Neural cell (in vitro differentiated cells): ENCODE measurements around the gene KRT2. TPM values are rescaled to one million over a fixed set of nuclear protein-coding genes. Genes with fewer than 3 reads are reported as not detected.
A peak's percentile ranks its signal among the peaks of the same experiment; 100 is the strongest.

Experiments
- H2AFZ ChIP-seq: fragments of 200-600, 300-800 bp; sonication (generic), shearing (Covaris generic); 2 replicates; pipeline ENCODE4 v1.6.0; 2014; ENCODE audit warnings: low read depth, mild to moderate bottlenecking, antibody characterized with exemption, low read length, moderate library complexity
- H3F3A ChIP-seq: fragments of 200-600 bp; shearing (Covaris generic); 2 replicates; pipeline ENCODE4 v1.6.1; 2016; ENCODE audit warnings: mild to moderate bottlenecking, moderate library complexity, mixed read lengths, antibody characterized with exemption, low read length; ENCODE audit not compliant: insufficient read depth, poor library complexity, severe bottlenecking
- H3K27ac ChIP-seq: fragments of 200-600, 300-800 bp; sonication (generic), shearing (Covaris generic); 2 replicates; pipeline ENCODE4 v1.5.1; 2014; ENCODE audit warnings: mild to moderate bottlenecking, low read length, moderate library complexity
- H3K27me3 ChIP-seq: fragments of 300-800, 200-600 bp; sonication (generic), shearing (Covaris generic); 2 replicates; pipeline ENCODE4 v1.6.0; 2014; ENCODE audit warnings: mild to moderate bottlenecking, low read depth, low read length, moderate library complexity; ENCODE audit not compliant: insufficient read depth
- H3K36me3 ChIP-seq: fragments of 300-800, 200-600 bp; sonication (generic), shearing (Covaris generic); 2 replicates; pipeline ENCODE4 v1.5.1; 2014; ENCODE audit warnings: mild to moderate bottlenecking, antibody characterized with exemption, low read length, moderate library complexity; ENCODE audit not compliant: insufficient read depth
- H3K4me2 ChIP-seq: fragments of 300-800, 200-600 bp; sonication (generic), shearing (Covaris generic); 2 replicates; pipeline ENCODE4 v1.6.0; 2014; ENCODE audit warnings: mild to moderate bottlenecking, low read length
- H3K4me3 ChIP-seq: fragments of 300-800, 200-600 bp; sonication (generic), shearing (Covaris generic); 2 replicates; pipeline ENCODE4 v1.5.1; 2014; ENCODE audit warnings: mild to moderate bottlenecking, low read length, moderate library complexity
- H3K79me2 ChIP-seq: fragments of 200-600 bp; shearing (Covaris generic); replicated peaks from 2 replicates; pipeline ENCODE4 v1.6.0; 2014; ENCODE audit warnings: mild to moderate bottlenecking, low read length, moderate library complexity; ENCODE audit not compliant: insufficient read depth
- H3K9ac ChIP-seq: fragments of 300-800, 200-600 bp; sonication (generic), shearing (Covaris generic); 2 replicates; pipeline ENCODE4 v1.6.1; 2016; ENCODE audit warnings: mild to moderate bottlenecking, low read length, mixed read lengths
- H3K9me2 ChIP-seq: fragments of 200-600 bp; shearing (Covaris generic); 2 replicates; pipeline ENCODE4 v1.6.1; 2016; ENCODE audit warnings: mild to moderate bottlenecking, low read length, mixed read lengths; ENCODE audit not compliant: insufficient read depth
- H3K9me3 ChIP-seq: fragments of 200-600, 300-800 bp; sonication (generic), shearing (Covaris generic); 2 replicates; pipeline ENCODE4 v1.6.1; 2016; ENCODE audit warnings: mild to moderate bottlenecking, mixed run types, low read length, moderate library complexity, mixed read lengths
- H4K20me1 ChIP-seq: fragments of 200-600 bp; shearing (Covaris generic); 2 replicates; pipeline ENCODE4 v1.6.1; 2016; ENCODE audit warnings: mild to moderate bottlenecking, mixed run types; ENCODE audit not compliant: insufficient read depth
- EP300 ChIP-seq: fragments of 450-650 bp; conservative IDR thresholded peaks from 2 replicates; pipeline ENCODE4 v1.6.1; 2014; ENCODE audit warnings: antibody characterized with exemption, mild to moderate bottlenecking, moderate library complexity; ENCODE audit not compliant: poor library complexity, severe bottlenecking
- EZH2 ChIP-seq: fragments of 200-600, 300-800 bp; shearing (Covaris generic), sonication (generic); IDR thresholded peaks from 2 replicates; pipeline ENCODE4 v1.6.1; 2014; ENCODE audit warnings: antibody characterized with exemption, low read length, borderline replicate concordance, mild to moderate bottlenecking; ENCODE audit not compliant: insufficient read depth, poor library complexity, severe bottlenecking
- MXI1 ChIP-seq: fragments of 450-650 bp; conservative IDR thresholded peaks from 2 replicates; pipeline ENCODE4 v1.6.1; 2014; ENCODE audit warnings: antibody characterized with exemption, mild to moderate bottlenecking; ENCODE audit not compliant: poor library complexity, severe bottlenecking
- POLR2AphosphoS5 ChIP-seq: IDR thresholded peaks from 2 replicates; pipeline ENCODE4 v1.6.1; 2012
- RAD21 ChIP-seq: fragments of 450-650 bp; conservative IDR thresholded peaks from 2 replicates; pipeline ENCODE4 v1.6.1; 2014; ENCODE audit warnings: antibody characterized with exemption, mild to moderate bottlenecking, moderate library complexity
- SMC3 ChIP-seq: fragments of 450-650 bp; conservative IDR thresholded peaks from 2 replicates; pipeline ENCODE4 v1.6.1; 2014; ENCODE audit warnings: antibody characterized with exemption, mild to moderate bottlenecking, moderate library complexity; ENCODE audit not compliant: poor library complexity
- TAF1 ChIP-seq: IDR thresholded peaks from 2 replicates; pipeline ENCODE4 v1.6.1; 2012; ENCODE audit warnings: low read depth
- polyA plus RNA-seq: library from polyadenylated mRNA; depleted of rRNA; stranded (reverse); fragments of >200 nt; gene quantifications from 2 replicates; pipeline ENCODE4 v1.2.3, GENCODE V29; 2014
- TF ChIP-seq, protein P1 (sequence below): IDR thresholded peaks from 2 replicates; pipeline ENCODE4 v1.6.1; 2012; ENCODE audit warnings: borderline replicate concordance
- TF ChIP-seq, protein P2 (sequence below): fragments of 450-650 bp; IDR thresholded peaks from 2 replicates; pipeline ENCODE4 v1.5.1; 2014; ENCODE audit warnings: antibody characterized with exemption, mild to moderate bottlenecking, moderate library complexity; ENCODE audit not compliant: poor library complexity, severe bottlenecking

Gene KRT2
- polyA plus RNA-seq, 1 donor from 2014 or later = not detected

DNA sequence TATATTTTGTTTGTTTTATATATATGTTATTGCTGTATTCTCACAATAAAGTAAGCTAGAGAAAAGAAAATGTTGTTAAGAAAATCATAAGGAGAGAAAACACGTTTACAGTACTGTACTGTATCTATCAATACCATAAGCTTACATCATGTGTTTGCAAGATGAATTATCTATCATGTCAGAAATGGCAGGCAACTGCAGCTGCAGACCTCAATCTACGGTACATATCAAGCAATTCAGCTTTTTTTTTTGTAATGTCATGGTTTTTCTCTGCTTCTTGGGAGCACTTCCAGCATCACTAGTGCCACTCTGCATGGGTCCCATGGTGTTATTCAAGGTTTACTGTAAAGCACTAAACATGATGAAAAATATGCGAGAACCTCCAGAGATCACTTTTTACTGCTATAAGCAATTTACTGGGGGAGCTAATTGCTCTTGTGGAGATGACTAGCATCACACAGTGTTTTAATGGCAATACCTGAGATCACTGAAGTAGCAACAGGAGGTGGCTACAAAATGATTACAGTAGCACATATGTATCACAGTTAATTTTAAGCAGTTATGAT is 9.0 kb upstream of the KRT2 start:
- Histone ChIP-seq H3K9me3 (no peaks in the 10 kb centered on the region), H3K9ac (no peak overlapping the region), H3K4me2 (no peak overlapping the region), H2AFZ (no peak overlapping the region), H3K27ac (no peak overlapping the region), H3K9me2 (no peaks in the 10 kb centered on the region), H3K36me3 (no peaks in the 10 kb centered on the region), H3K27me3 (no peaks in the 10 kb centered on the region), H3K79me2 (no peaks in the 10 kb centered on the region), H3F3A (no peaks in the 10 kb centered on the region), H4K20me1 (no peaks in the 10 kb centered on the region), H3K4me3 (no peak overlapping the region)
- peak; percentile 22 for TF ChIP-seq POLR2AphosphoS5
- TF ChIP-seq, protein P1, sequence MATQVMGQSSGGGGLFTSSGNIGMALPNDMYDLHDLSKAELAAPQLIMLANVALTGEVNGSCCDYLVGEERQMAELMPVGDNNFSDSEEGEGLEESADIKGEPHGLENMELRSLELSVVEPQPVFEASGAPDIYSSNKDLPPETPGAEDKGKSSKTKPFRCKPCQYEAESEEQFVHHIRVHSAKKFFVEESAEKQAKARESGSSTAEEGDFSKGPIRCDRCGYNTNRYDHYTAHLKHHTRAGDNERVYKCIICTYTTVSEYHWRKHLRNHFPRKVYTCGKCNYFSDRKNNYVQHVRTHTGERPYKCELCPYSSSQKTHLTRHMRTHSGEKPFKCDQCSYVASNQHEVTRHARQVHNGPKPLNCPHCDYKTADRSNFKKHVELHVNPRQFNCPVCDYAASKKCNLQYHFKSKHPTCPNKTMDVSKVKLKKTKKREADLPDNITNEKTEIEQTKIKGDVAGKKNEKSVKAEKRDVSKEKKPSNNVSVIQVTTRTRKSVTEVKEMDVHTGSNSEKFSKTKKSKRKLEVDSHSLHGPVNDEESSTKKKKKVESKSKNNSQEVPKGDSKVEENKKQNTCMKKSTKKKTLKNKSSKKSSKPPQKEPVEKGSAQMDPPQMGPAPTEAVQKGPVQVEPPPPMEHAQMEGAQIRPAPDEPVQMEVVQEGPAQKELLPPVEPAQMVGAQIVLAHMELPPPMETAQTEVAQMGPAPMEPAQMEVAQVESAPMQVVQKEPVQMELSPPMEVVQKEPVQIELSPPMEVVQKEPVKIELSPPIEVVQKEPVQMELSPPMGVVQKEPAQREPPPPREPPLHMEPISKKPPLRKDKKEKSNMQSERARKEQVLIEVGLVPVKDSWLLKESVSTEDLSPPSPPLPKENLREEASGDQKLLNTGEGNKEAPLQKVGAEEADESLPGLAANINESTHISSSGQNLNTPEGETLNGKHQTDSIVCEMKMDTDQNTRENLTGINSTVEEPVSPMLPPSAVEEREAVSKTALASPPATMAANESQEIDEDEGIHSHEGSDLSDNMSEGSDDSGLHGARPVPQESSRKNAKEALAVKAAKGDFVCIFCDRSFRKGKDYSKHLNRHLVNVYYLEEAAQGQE = no peak
- TF ChIP-seq EZH2 = no peak
- no peak for TF ChIP-seq SMC3
- TF ChIP-seq RAD21 = no peak
- peak; percentile 42 for TF ChIP-seq EP300
- no peak for TF ChIP-seq MXI1
- TF ChIP-seq TAF1 = no peak
- TF ChIP-seq, protein P2, sequence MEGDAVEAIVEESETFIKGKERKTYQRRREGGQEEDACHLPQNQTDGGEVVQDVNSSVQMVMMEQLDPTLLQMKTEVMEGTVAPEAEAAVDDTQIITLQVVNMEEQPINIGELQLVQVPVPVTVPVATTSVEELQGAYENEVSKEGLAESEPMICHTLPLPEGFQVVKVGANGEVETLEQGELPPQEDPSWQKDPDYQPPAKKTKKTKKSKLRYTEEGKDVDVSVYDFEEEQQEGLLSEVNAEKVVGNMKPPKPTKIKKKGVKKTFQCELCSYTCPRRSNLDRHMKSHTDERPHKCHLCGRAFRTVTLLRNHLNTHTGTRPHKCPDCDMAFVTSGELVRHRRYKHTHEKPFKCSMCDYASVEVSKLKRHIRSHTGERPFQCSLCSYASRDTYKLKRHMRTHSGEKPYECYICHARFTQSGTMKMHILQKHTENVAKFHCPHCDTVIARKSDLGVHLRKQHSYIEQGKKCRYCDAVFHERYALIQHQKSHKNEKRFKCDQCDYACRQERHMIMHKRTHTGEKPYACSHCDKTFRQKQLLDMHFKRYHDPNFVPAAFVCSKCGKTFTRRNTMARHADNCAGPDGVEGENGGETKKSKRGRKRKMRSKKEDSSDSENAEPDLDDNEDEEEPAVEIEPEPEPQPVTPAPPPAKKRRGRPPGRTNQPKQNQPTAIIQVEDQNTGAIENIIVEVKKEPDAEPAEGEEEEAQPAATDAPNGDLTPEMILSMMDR = no peak

DNA sequence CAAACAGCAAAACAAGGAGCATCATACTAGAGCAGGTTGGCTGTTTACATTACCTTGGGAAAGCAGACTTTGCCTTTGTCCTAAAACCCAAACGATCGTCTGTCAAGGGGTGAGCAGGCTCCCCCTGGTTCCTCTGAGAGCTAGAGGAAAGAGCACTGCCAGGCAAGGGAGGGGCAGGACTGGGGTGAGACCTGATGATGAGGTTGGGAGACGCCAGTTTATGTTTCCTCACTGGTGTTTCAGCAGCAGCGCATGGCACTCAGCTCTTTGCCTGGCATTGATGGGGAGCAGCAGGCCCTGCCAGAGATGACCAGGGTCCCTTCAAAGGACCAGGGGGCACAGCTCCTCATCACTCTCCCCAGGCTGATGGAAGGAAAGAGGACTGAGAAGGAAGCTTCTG is 7.9 kb upstream of the KRT2 start:
- TF ChIP-seq MXI1 = no peak
- no peak for TF ChIP-seq RAD21
- TF ChIP-seq, protein P2 = no peak
- TF ChIP-seq POLR2AphosphoS5 = no peak
- no peak for TF ChIP-seq SMC3
- TF ChIP-seq TAF1 = no peak
- TF ChIP-seq EZH2 = no peak
- TF ChIP-seq EP300 = no peak
- TF ChIP-seq, protein P1 = no peak
- Histone ChIP-seq H3K9ac (no peak overlapping the region), H3K79me2 (no peaks in the 10 kb centered on the region), H3K9me2 (no peaks in the 10 kb centered on the region), H3K27me3 (no peaks in the 10 kb centered on the region), H4K20me1 (no peaks in the 10 kb centered on the region), H3K27ac (no peak overlapping the region), H3K4me2 (no peak overlapping the region), H2AFZ (no peak overlapping the region), H3K4me3 (no peak overlapping the region), H3K36me3 (no peaks in the 10 kb centered on the region), H3K9me3 (no peaks in the 10 kb centered on the region), H3F3A (no peaks in the 10 kb centered on the region)
